H9 (cell line): Measurements from ENCODE around the gene DCAF5. TPM values are rescaled to one million over a fixed set of nuclear protein-coding genes. Genes with fewer than 3 reads are reported as not detected.
A peak's percentile ranks its signal among the peaks of the same experiment; 100 is the strongest.

Experiments used
- DNase-seq: peaks from one replicate; pipeline ENCODE4 v3.0.0-alpha.2; 2017
- H2AFZ ChIP-seq: one replicate; pipeline ENCODE4 v1.6.1; 2013; ENCODE audit warnings: mild to moderate bottlenecking, low read length, control low read depth, moderate library complexity
- H2AK5ac ChIP-seq: 2 replicates; pipeline ENCODE4 v1.6.1; 2013; ENCODE audit warnings: low read length, control low read depth, mixed read lengths; ENCODE audit not compliant: insufficient read length
- H2BK120ac ChIP-seq: one replicate; pipeline ENCODE4 v1.6.1; 2013; ENCODE audit warnings: low read depth, mild to moderate bottlenecking, low read length, control low read depth, inconsistent platforms; ENCODE audit not compliant: poor library complexity, severe bottlenecking
- H2BK12ac ChIP-seq: 2 replicates; pipeline ENCODE4 v1.6.1; 2013; ENCODE audit warnings: low read length, control low read depth, mixed read lengths, low read depth; ENCODE audit not compliant: insufficient read length
- H2BK15ac ChIP-seq: 2 replicates; pipeline ENCODE4 v1.6.1; 2013; ENCODE audit warnings: low read depth, low read length, control low read depth
- H2BK20ac ChIP-seq: one replicate; pipeline ENCODE4 v1.6.1; 2013; ENCODE audit warnings: low read depth, mild to moderate bottlenecking, low read length, control low read depth, inconsistent platforms; ENCODE audit not compliant: poor library complexity, severe bottlenecking
- H2BK5ac ChIP-seq: 2 replicates; pipeline ENCODE4 v1.6.1; 2013; ENCODE audit warnings: low read length, control low read depth, mixed read lengths; ENCODE audit not compliant: insufficient read length
- H3K14ac ChIP-seq: 2 replicates; pipeline ENCODE4 v1.6.1; 2013; ENCODE audit warnings: low read length, control low read depth; ENCODE audit not compliant: insufficient read depth
- H3K18ac ChIP-seq: 2 replicates; pipeline ENCODE4 v1.6.1; 2013; ENCODE audit warnings: low read depth, mild to moderate bottlenecking, mixed read lengths, low read length, control low read depth; ENCODE audit not compliant: insufficient read length
- H3K23ac ChIP-seq: 2 replicates; pipeline ENCODE4 v1.6.1; 2013; ENCODE audit warnings: low read length, control low read depth, mixed read lengths, low read depth; ENCODE audit not compliant: insufficient read length
- H3K23me2 ChIP-seq: 2 replicates; pipeline ENCODE4 v1.6.1; 2013; ENCODE audit warnings: low read depth, mild to moderate bottlenecking, mixed read lengths, low read length, control low read depth; ENCODE audit not compliant: insufficient read length, poor library complexity, severe bottlenecking
- H3K27ac ChIP-seq: 2 replicates; pipeline ENCODE4 v1.5.1; 2013; ENCODE audit warnings: low read length, control low read depth, mixed read lengths, low read depth; ENCODE audit not compliant: insufficient read length
- H3K27me3 ChIP-seq: 2 replicates; pipeline ENCODE4 v1.6.1; 2013; ENCODE audit warnings: low read length, control low read depth, inconsistent platforms; ENCODE audit not compliant: insufficient read depth
- H3K4ac ChIP-seq: 2 replicates; pipeline ENCODE4 v1.6.1; 2013; ENCODE audit warnings: low read depth, mild to moderate bottlenecking, control low read depth, inconsistent platforms, low read length, moderate library complexity
- H3K4me1 ChIP-seq: 2 replicates; pipeline ENCODE4 v1.6.1; 2013; ENCODE audit warnings: low read length, control low read depth, inconsistent platforms; ENCODE audit not compliant: insufficient read depth
- H3K4me2 ChIP-seq: 2 replicates; pipeline ENCODE4 v1.6.1; 2013; ENCODE audit warnings: low read length, control low read depth, mixed read lengths; ENCODE audit not compliant: insufficient read length, insufficient read depth
- H3K56ac ChIP-seq: 2 replicates; pipeline ENCODE4 v1.6.1; 2013; ENCODE audit warnings: low read depth, mild to moderate bottlenecking, mixed read lengths, low read length, control low read depth; ENCODE audit not compliant: insufficient read length
- H3K79me1 ChIP-seq: 2 replicates; pipeline ENCODE4 v1.6.1; 2013; ENCODE audit warnings: low read depth, mild to moderate bottlenecking, moderate library complexity, low read length, control low read depth, inconsistent platforms; ENCODE audit not compliant: insufficient read depth, poor library complexity, severe bottlenecking
- H3K79me2 ChIP-seq: 2 replicates; pipeline ENCODE4 v1.6.1; 2013; ENCODE audit warnings: low read length, control low read depth, inconsistent platforms; ENCODE audit not compliant: insufficient read depth
- H3K9ac ChIP-seq: 2 replicates; pipeline ENCODE4 v1.6.1; 2013; ENCODE audit warnings: low read length, control low read depth, mixed read lengths; ENCODE audit not compliant: insufficient read length; ENCODE audit errors: extremely low read depth
- H3K9me3 ChIP-seq: one replicate; pipeline ENCODE4 v1.6.1; 2013; ENCODE audit warnings: low read depth, low read length, inconsistent platforms; ENCODE audit not compliant: control insufficient read depth
- H3T11ph ChIP-seq: one replicate; pipeline ENCODE4 v1.6.1; 2013; ENCODE audit warnings: mild to moderate bottlenecking, low read length, control low read depth, inconsistent platforms
- H4K20me1 ChIP-seq: one replicate; pipeline ENCODE4 v1.6.1; 2013; ENCODE audit not compliant: control insufficient read depth, insufficient read length, insufficient read depth
- H4K5ac ChIP-seq: 2 replicates; pipeline ENCODE4 v1.6.1; 2013; ENCODE audit warnings: low read depth, mild to moderate bottlenecking, mixed read lengths, low read length, control low read depth; ENCODE audit not compliant: insufficient read length
- H4K8ac ChIP-seq: replicated peaks from 2 replicates; pipeline ENCODE4 v1.6.1; 2013; ENCODE audit warnings: low read length, control low read depth, mixed read lengths, low read depth; ENCODE audit not compliant: insufficient read length
- H4K91ac ChIP-seq: 2 replicates; pipeline ENCODE4 v1.6.1; 2013; ENCODE audit warnings: low read depth, mild to moderate bottlenecking, moderate library complexity, mixed read lengths, low read length, control low read depth; ENCODE audit not compliant: insufficient read length
- H3K27ac Mint-ChIP-seq, 3 experiments: 2 replicates in 2 of 3; 3 replicates in 1 of 3; pipeline ENCODE4 v1.8.0; 2020 to 2021; ENCODE audit warnings: mixed read lengths in 3 of 3, mild to moderate bottlenecking in 1 of 3, moderate library complexity in 1 of 3
- H3K27me3 Mint-ChIP-seq: 2 replicates; pipeline ENCODE4 v1.8.0; 2021; ENCODE audit warnings: low read depth, mild to moderate bottlenecking, moderate library complexity, mixed read lengths
- H3K36me3 Mint-ChIP-seq, 3 experiments: 2 replicates in 2 of 3; 3 replicates in 1 of 3; pipeline ENCODE4 v1.8.0; 2020 to 2021; ENCODE audit warnings: low read depth in 3 of 3, mixed read lengths in 3 of 3; ENCODE audit not compliant: insufficient read depth in 1 of 3
- H3K4me1 Mint-ChIP-seq, 2 experiments: 2 replicates each; pipeline ENCODE4 v1.8.0; 2020; ENCODE audit warnings: mixed read lengths in 2 of 2
- H3K4me3 Mint-ChIP-seq, 2 experiments: 2 replicates in 1 of 2; 3 replicates in 1 of 2; pipeline ENCODE4 v1.8.0; 2020 to 2021; ENCODE audit warnings: mild to moderate bottlenecking in 2 of 2, mixed read lengths in 2 of 2, moderate library complexity in 1 of 2
- H3K9me3 Mint-ChIP-seq, 2 experiments: 2 replicates in 1 of 2; 3 replicates in 1 of 2; pipeline ENCODE4 v1.8.0; 2020; ENCODE audit warnings: mild to moderate bottlenecking in 2 of 2, mixed read lengths in 2 of 2, moderate library complexity in 1 of 2
- CTCF ChIP-seq: fragments of 200-600 bp; sonication (generic); conservative IDR thresholded peaks from 3 replicates; pipeline ENCODE4 v1.8.0; 2021; ENCODE audit warnings: antibody characterized with exemption, mild to moderate bottlenecking
- WGBS: extraction: QIAGEN DNeasy Blood & Tissue Kit; methylation state at CpG from one replicate; pipeline ENCODE4 v1.1.7; 2013; ENCODE audit warnings: missing lambda C conversion rate, low lambda C conversion rate, mixed read lengths; ENCODE audit not compliant: insufficient read length; ENCODE audit errors: extremely low coverage; 5-methylcytosine and 5-hydroxymethylcytosine counted together
- total RNA-seq: library from RNA; stranded (reverse); gene quantifications from 2 replicates; pipeline ENCODE4 v1.2.1, GENCODE V29; 2021

Gene DCAF5
- total RNA-seq, 1 experiment from 2014 or later = 31.4 TPM

- no peaks in the 10 kb centered on the region for H3K36me3 Mint-ChIP-seq
- H3K23ac ChIP-seq = no peak overlapping the region
- peak overlapping the region; percentile 53 for H3K18ac ChIP-seq
- no peaks in the 10 kb centered on the region for H3K79me1 ChIP-seq
- no peak overlapping the region for H3K4me2 ChIP-seq
- DNase-seq = no peak
- peak overlapping the region; percentile 57; the same call in 1 of the 2 replicates for H3K14ac ChIP-seq
- H3T11ph ChIP-seq = no peak overlapping the region
- H2AK5ac ChIP-seq = no peak overlapping the region
- no peak overlapping the region for H4K8ac ChIP-seq
- H2BK5ac ChIP-seq = no peak overlapping the region
- no peaks in the 10 kb centered on the region for H3K9me3 ChIP-seq
- H3K27ac ChIP-seq = no peak overlapping the region
- no peaks in the 10 kb centered on the region for H4K20me1 ChIP-seq
- no peaks in the 10 kb centered on the region; the same call in none of the 2 replicates for H3K27me3 Mint-ChIP-seq
- H2BK15ac ChIP-seq = no peak overlapping the region
- H4K5ac ChIP-seq = no peak overlapping the region
- no peak overlapping the region for H2BK12ac ChIP-seq
- H3K4ac ChIP-seq = no peak overlapping the region
- no peaks in the 10 kb centered on the region for H3K27me3 ChIP-seq
- H3K56ac ChIP-seq = no peak overlapping the region
- WGBS = no CpG with 5 or more reads among the region's 6 CpGs
- H3K4me3 Mint-ChIP-seq = no peak overlapping the region
- H3K9me3 Mint-ChIP-seq = no peaks in the 10 kb centered on the region
- H3K4me1 Mint-ChIP-seq = peaks cover 52 to 54% of the 10 kb centered on the region in 2 experiments
- H3K27ac Mint-ChIP-seq = peak overlapping the region in 1 of 3 experiments; percentile 10; a peak in 2 of 7 replicates
- H3K79me2 ChIP-seq = no peaks in the 10 kb centered on the region
- no peaks in the 10 kb centered on the region for H3K23me2 ChIP-seq
- no peak overlapping the region for H2AFZ ChIP-seq
- H3K9ac ChIP-seq = no peak overlapping the region
- no peak for TF ChIP-seq CTCF
- no peak overlapping the region for H2BK20ac ChIP-seq
- H2BK120ac ChIP-seq = no peak overlapping the region
- peaks cover 13% of the 10 kb centered on the region; the same call in 1 of the 2 replicates for H3K4me1 ChIP-seq
- no peak overlapping the region for H4K91ac ChIP-seq
These were observed 107.9 kb downstream of the DCAF5 start for GRCh38 chr14:69044965-69045555.
